HG02938 (cell line): Measurements from ENCODE around the gene PAK6.

Source experiments
- ATAC-seq: cut with Tn5 transposase; IDR thresholded peaks from one replicate; pipeline ENCODE4 v1.9.1; 2021; ENCODE audit warnings: mild to moderate bottlenecking, moderate library complexity; ENCODE audit not compliant: unreplicated experiment

Gene PAK6

GRCh38 chr15:40290918-40291574 is 52.2 kb downstream of the PAK6 start:
- no peak for ATAC-seq

GRCh38 chr15:40292246-40292645 is 53.4 kb downstream of the PAK6 start:
- no peak for ATAC-seq

- no peak for ATAC-seq
Observed at GRCh38 chr15:40293006-40293405, 54.1 kb downstream of the PAK6 start.

GRCh38 chr15:40293905-40294895 is 55.3 kb downstream of the PAK6 start:
- ATAC-seq = no peak

GRCh38 chr15:40295297-40295696 is 56.4 kb downstream of the PAK6 start:
- no peak for ATAC-seq

GRCh38 chr15:40295877-40296560 is 57.2 kb downstream of the PAK6 start:
- ATAC-seq = no peak

GRCh38 chr15:40296561-40297230 is 57.8 kb downstream of the PAK6 start:
- no peak for ATAC-seq

GRCh38 chr15:40297356-40297755 is 58.5 kb downstream of the PAK6 start:
- ATAC-seq = no peak

GRCh38 chr15:40298216-40298935 is 59.5 kb downstream of the PAK6 start:
- no peak for ATAC-seq

GRCh38 chr15:40300367-40300766 is 61.5 kb downstream of the PAK6 start:
- no peak for ATAC-seq

- ATAC-seq = no peak
Observed at GRCh38 chr15:40300771-40301170, 61.9 kb downstream of the PAK6 start.

- ATAC-seq = no peak
Observed at GRCh38 chr15:40301467-40302179, 62.8 kb downstream of the PAK6 start.

GRCh38 chr15:40302288-40302886 is 63.5 kb downstream of the PAK6 start:
- no peak for ATAC-seq

- ATAC-seq = no peak
Observed at GRCh38 chr15:40302981-40303380, 64.1 kb downstream of the PAK6 start.

GRCh38 chr15:40303576-40303975 is 64.7 kb downstream of the PAK6 start:
- ATAC-seq = no peak

- no peak for ATAC-seq
Observed at GRCh38 chr15:40305281-40305680, 66.4 kb downstream of the PAK6 start.

- ATAC-seq = no peak
Observed at GRCh38 chr15:40306371-40306770, 67.5 kb downstream of the PAK6 start.

- ATAC-seq = no peak
Observed at GRCh38 chr15:40306908-40307307, 68.0 kb downstream of the PAK6 start.
